ENCODE data around the gene CNTN5. TPM values are rescaled to one million over a fixed set of nuclear protein-coding genes. Genes with fewer than 3 reads are reported as not detected.

Gene CNTN5
- total RNA-seq, 4 donors from 2014 or later: 0.51 to 2.3 (median 0.58) TPM; not detected in 1

- no peak overlapping the region for H3K27ac ChIP-seq
- TF ChIP-seq POLR2A (IDR thresholded peaks at IDR 0.05) (no peak), CTCF (IDR thresholded peaks at IDR 0.05) (no peak)
- H3K4me1 ChIP-seq: no peaks in the 10 kb centered on the region
- intact Hi-C loops (cut with DNase I; ENCODE audit: low total_unique reads): no loop called here
- DNase-seq: no peak
- H3K4me3 ChIP-seq: no peak overlapping the region
- no peaks in the 10 kb centered on the region for H3K27me3 ChIP-seq
- H3K9me3 ChIP-seq: no peaks in the 10 kb centered on the region
- no peaks in the 10 kb centered on the region for H3K36me3 ChIP-seq
These were observed 649.4 kb downstream of the CNTN5 start for GRCh38 chr11:99670067-99670676.

GRCh38 chr11:99671808-99672409, 651.2 kb downstream of the CNTN5 start:
- H3K4me1 ChIP-seq: no peaks in the 10 kb centered on the region
- no peaks in the 10 kb centered on the region for H3K36me3 ChIP-seq
- H3K4me3 ChIP-seq: no peak overlapping the region
- TF ChIP-seq CTCF (IDR thresholded peaks at IDR 0.05) (no peak), POLR2A (IDR thresholded peaks at IDR 0.05) (no peak)
- intact Hi-C loops (cut with DNase I; ENCODE audit: low total_unique reads): no loop called here
- H3K27ac ChIP-seq: no peak overlapping the region
- DNase-seq: no peak
- no peaks in the 10 kb centered on the region for H3K9me3 ChIP-seq
- no peaks in the 10 kb centered on the region for H3K27me3 ChIP-seq

GRCh38 chr11:99676292-99676691, 655.5 kb downstream of the CNTN5 start:
- no peak overlapping the region for H3K27ac ChIP-seq
- TF ChIP-seq POLR2A (IDR thresholded peaks at IDR 0.05): no peak
- TF ChIP-seq CTCF (IDR thresholded peaks at IDR 0.05): no peak
- no peak overlapping the region for H3K4me3 ChIP-seq
- no peaks in the 10 kb centered on the region for H3K27me3 ChIP-seq
- intact Hi-C loops (cut with DNase I; ENCODE audit: low total_unique reads): no loop called here
- no peaks in the 10 kb centered on the region for H3K9me3 ChIP-seq
- no peak for DNase-seq
- H3K4me1 ChIP-seq: no peaks in the 10 kb centered on the region
- no peaks in the 10 kb centered on the region for H3K36me3 ChIP-seq

- no peaks in the 10 kb centered on the region for H3K9me3 ChIP-seq
- intact Hi-C loops (cut with DNase I; ENCODE audit: low total_unique reads): no loop called here
- no peak for DNase-seq
- TF ChIP-seq POLR2A (IDR thresholded peaks at IDR 0.05) (no peak), CTCF (IDR thresholded peaks at IDR 0.05) (no peak)
- no peaks in the 10 kb centered on the region for H3K36me3 ChIP-seq
- H3K27ac ChIP-seq: no peak overlapping the region
- H3K4me3 ChIP-seq: no peak overlapping the region
- H3K4me1 ChIP-seq: no peaks in the 10 kb centered on the region
- no peaks in the 10 kb centered on the region for H3K27me3 ChIP-seq
These were observed 661.4 kb downstream of the CNTN5 start for GRCh38 chr11:99682171-99682570.

- Histone ChIP-seq H3K9me3 (no peaks in the 10 kb centered on the region), H3K27me3 (no peaks in the 10 kb centered on the region), H3K4me1 (no peaks in the 10 kb centered on the region), H3K27ac (no peak overlapping the region), H3K36me3 (no peaks in the 10 kb centered on the region), H3K4me3 (no peak overlapping the region)
- no peak for DNase-seq
- intact Hi-C loops (cut with DNase I; ENCODE audit: low total_unique reads): no loop called here
- no peak for TF ChIP-seq POLR2A (IDR thresholded peaks at IDR 0.05)
- TF ChIP-seq CTCF (IDR thresholded peaks at IDR 0.05): no peak
These were observed 661.9 kb downstream of the CNTN5 start for GRCh38 chr11:99682646-99683045.

All from uterus (tissue), 4 donors.